Motor neuron (in vitro differentiated cells): ENCODE results near the gene SAMD15. TPM values are rescaled to one million over a fixed set of nuclear protein-coding genes. Genes with fewer than 3 reads are reported as not detected.

Experiments
- ATAC-seq, 8 experiments: fragments of 200-7000 bp; cut with Tn5 transposase; replicated peaks in 6 of 8; 2 replicates each; pipeline ENCODE4 v1.8.0; 2021; ENCODE audit warnings: mild to moderate bottlenecking in 8 of 8, moderate library complexity in 8 of 8
- H3K27ac ChIP-seq, 2 donors: fragments of 250-450 bp; sonication (Bioruptor Pico); 2 replicates each; pipeline ENCODE4 v1.9.0; 2021; ENCODE audit warnings: antibody characterized with exemption in 2 of 2, mild to moderate bottlenecking in 2 of 2, moderate library complexity in 1 of 2
- H3K4me1 ChIP-seq, 2 donors: fragments of 250-450 bp; sonication (Bioruptor Pico); replicated peaks in 1 of 2; 2 replicates each; pipeline ENCODE4 v1.6.1; 2021; ENCODE audit warnings: antibody characterized with exemption in 2 of 2, mild to moderate bottlenecking in 2 of 2, moderate library complexity in 1 of 2
- H3K4me3 ChIP-seq, 5 donors: fragments of 250-450 bp; sonication (Bioruptor Pico); 2 replicates each; pipeline ENCODE4 v1.9.0; 2021; ENCODE audit warnings: antibody characterized with exemption in 5 of 5, mild to moderate bottlenecking in 5 of 5, moderate library complexity in 4 of 5
- WGBS, 10 experiments: fragments of 450-650 bp; shearing (Covaris generic); methylation state at CpG; one replicate each; pipeline ENCODE4 v1.0.0; 2022; 5-methylcytosine and 5-hydroxymethylcytosine counted together
- in situ Hi-C, 9 experiments: fragments of 400-800 bp; cut with MboI; loops; one replicate each; pipeline ENCODE4 v1.15.0; 2021; ENCODE audit warnings: low sequenced_read_pairs in 9 of 9, low pct_unique_long_range_greater_than_20kb in 2 of 9; ENCODE audit not compliant: unreplicated experiment in 9 of 9
- total RNA-seq, 8 experiments: library from RNA; unstranded; fragments of 300-600 nt; gene quantifications; 2 replicates each; pipeline versions ENCODE4 v1.2.3 to v1.2.4, GENCODE V29; 2022

SAMD15 gene
- total RNA-seq, 8 experiments from 2014 or later = 1.2 to 12.8 (median 3.4) TPM

DNA sequence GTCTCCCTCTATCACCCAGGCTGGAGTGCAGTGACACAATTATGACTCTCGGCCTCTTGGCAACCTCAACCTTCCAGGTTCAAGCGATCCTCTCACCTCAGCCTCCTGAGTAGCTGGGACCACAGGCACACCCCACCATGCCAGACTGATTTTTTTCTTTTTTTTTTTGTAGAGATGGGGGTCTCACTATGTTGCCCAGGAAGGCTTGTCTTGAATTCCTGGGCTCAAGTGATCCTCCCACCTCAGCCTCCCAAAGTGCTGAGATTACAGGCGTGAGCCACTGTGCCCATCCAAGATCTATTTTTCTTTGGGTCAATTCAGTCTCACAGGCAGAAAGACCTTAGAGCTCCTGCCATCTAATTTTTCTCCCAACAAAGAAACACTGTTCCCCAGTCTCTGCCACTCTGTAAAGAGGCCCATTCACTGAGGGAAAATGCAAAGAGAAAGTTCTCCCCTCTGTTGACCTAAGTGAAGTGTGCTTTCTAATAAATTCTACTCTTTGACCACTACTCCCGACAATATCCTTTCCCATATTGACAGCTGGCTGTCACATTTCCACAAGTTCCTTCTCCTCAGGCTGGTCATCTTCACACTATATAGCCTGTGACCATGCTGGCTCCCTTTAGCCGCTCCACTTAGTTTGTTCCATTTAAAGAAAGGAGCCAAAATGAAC, 23.6 kb upstream of the SAMD15 start:
- H3K4me1 ChIP-seq = peaks cover 0 to 3% of the 10 kb centered on the region in 2 donors

DNA sequence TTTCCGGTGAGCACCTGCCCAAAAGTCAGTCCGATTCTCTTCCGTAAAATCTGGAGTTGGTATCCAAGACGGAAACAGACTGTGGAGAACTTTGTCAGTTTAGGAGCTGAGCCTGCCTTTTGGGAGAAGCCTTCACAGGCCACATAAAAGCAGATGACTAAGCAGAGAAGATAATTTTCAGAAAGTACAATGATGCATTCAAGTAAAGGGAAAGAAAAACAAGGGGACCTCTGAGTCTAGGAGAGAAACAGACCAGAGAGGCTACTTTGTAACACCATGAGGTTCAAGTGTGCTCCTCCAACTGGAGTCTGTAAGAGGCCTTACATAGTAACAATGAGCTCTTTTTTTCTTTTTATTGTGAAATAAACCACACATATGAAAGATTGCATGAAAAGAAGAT, 21.4 kb upstream of the SAMD15 start:
- no peak for ATAC-seq
- Histone ChIP-seq H3K4me3 (no peak overlapping the region), H3K27ac (no peak overlapping the region), H3K4me1 (peaks cover 0 to 3% of the 10 kb centered on the region in 2 donors)
- WGBS, 10 experiments = 91 to 100% (median 100%) methylated on average over 1 to 4 of the region's 4 CpGs; no CpG with 5 or more reads in 1 of the 10 experiments
- in situ Hi-C loops = no loop called here

More for the DNA sequence above, 23.6 kb upstream of the SAMD15 start:
- in situ Hi-C loops = no loop called here
- 78 to 100% (median 93%) methylated on average over 2 to 5 of the region's 5 CpGs; no CpG with 5 or more reads in 2 of the 10 experiments for WGBS, 10 experiments
- no peak overlapping the region for H3K4me3 ChIP-seq
- no peak overlapping the region for H3K27ac ChIP-seq
- ATAC-seq = no peak

DNA sequence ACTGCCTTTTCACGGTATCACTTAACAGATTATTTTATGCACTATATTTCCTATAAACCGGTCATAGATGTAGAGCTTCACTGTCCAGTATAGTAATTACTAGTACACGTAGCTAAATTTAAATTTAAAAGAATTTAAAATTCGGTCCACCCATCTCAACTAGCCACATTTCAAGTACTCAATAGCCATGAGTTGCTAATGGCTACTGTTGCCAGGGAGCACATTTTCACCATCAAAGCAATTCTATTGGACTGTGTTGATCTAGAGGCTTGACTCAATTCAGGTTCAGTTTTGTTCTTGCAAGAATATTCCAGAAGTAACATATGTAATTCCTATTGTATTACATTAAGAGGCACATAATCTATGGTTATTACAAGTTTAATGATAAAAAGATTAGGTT, 20.3 kb upstream of the SAMD15 start:
- 53 to 83% (median 70%) methylated on average over 1 to 4 of the region's 4 CpGs; no CpG with 5 or more reads in 1 of the 10 experiments for WGBS, 10 experiments
- Histone ChIP-seq H3K27ac (no peak overlapping the region), H3K4me3 (no peak overlapping the region), H3K4me1 (peaks cover 0 to 3% of the 10 kb centered on the region in 2 donors)
- peak in 4 of 8 experiments; percentile 13 to 93 (median 72) for ATAC-seq
- in situ Hi-C loops = no loop called here

DNA sequence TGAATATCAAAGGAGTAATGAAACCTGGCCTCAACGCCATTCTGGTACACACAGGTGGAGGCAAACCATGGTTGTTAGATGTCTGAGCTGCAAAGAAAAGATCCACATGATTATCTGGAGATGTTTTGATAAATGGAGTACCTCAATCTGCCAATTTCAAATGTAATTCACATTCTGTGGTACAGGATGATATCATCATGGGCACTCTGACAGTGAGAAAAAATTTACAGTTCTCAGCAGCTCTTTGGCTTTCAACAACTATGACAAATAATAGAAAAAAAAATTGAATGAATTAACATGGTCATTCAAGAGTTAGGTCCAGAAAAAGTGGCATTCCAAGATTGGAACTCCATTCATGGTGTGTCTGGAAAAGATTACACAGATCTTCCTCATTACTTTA, 17.6 kb upstream of the SAMD15 start:
- ATAC-seq = no peak
- WGBS, 10 experiments = 33 to 100% (median 63%) methylated on average over 1 of the region's 1 CpG; no CpG with 5 or more reads in 5 of the 10 experiments
- no peak overlapping the region for H3K4me3 ChIP-seq
- in situ Hi-C loops = no loop called here
- H3K4me1 ChIP-seq = peaks cover 0 to 3% of the 10 kb centered on the region in 2 donors
- H3K27ac ChIP-seq = no peak overlapping the region

- in situ Hi-C loops = no loop called here
- no peak overlapping the region for H3K27ac ChIP-seq
- no peak for ATAC-seq
- no peak overlapping the region for H3K4me3 ChIP-seq
- 67 to 100% (median 90%) methylated on average over 1 to 3 of the region's 3 CpGs; no CpG with 5 or more reads in 3 of the 10 experiments for WGBS, 10 experiments
- no peaks in the 10 kb centered on the region for H3K4me1 ChIP-seq
These were observed 13.0 kb upstream of the SAMD15 start for GRCh38 chr14:77364146-77364545.

DNA sequence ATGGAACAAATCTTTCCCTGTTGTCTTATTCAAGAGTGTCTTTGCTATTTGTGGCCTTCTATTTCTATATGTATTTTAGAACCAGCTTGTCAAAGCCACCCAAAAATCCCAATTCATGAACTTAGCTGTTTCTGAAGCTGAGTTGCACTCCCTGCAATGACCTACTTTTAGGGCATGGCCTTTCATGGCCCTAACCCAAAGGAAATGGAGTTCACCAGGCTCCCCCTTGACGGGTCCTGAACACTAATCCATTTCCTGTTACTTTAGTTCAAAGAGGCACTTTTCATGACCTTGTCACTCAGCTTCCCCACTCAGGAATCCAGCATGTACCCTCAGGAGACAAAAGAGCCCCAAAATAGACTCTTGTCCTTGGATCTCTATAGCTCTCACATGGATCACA, 7.9 kb upstream of the SAMD15 start:
- H3K4me1 ChIP-seq = peaks cover 0 to 6% of the 10 kb centered on the region in 2 donors
- no peak for ATAC-seq
- no peak overlapping the region for H3K4me3 ChIP-seq
- 67 to 100% (median 86%) methylated on average over 1 of the region's 1 CpG; no CpG with 5 or more reads in 5 of the 10 experiments for WGBS, 10 experiments
- no peak overlapping the region for H3K27ac ChIP-seq
- in situ Hi-C loops = no loop called here

- in situ Hi-C loops = no loop called here
- Histone ChIP-seq H3K4me1 (peaks cover 7 to 16% of the 10 kb centered on the region in 2 donors), H3K4me3 (no peak overlapping the region), H3K27ac (no peak overlapping the region)
- no peak for ATAC-seq
- 7 to 70% (median 47%) methylated on average over 2 to 4 of the region's 4 CpGs for WGBS, 10 experiments
These were observed 4.8 kb upstream of the SAMD15 start for GRCh38 chr14:77372304-77372841.

DNA sequence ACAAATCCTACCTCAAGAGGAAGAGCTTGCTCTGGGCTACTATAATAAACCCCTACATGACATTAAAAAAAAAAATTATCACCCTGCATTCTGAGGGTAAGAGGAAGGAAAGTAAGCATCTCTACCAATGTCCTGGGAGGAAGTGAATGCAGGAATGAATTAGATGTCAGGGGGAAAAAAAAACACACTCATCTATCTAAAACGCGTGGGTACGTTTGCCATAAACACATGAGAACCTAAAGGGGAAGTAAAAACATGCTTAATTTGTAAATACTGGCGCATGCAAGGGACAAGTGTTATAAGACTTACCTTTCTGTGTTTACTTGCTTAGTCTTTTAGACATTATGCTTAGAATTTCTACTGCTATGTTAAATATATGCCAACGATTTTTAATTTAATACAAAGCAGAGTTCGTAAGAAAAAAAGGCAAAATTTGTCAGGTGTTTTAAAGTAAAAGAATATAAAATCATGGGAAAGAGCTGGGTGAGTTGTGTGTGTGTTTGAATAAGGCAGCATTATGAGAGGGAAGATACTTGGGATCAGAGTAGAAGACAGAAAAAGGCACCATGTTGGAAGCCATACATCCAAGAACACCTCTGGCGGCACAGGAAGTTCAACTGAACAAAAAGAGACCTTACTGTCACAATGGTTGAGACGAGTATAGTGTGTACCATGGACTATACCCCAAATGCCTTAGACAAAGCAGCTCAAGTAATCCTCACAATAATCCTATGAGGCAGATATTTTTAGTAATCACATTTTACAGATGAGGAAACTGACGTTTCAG, 1.8 kb upstream of the SAMD15 start:
- 70 to 93% (median 88%) methylated on average over 4 to 8 of the region's 9 CpGs for WGBS, 10 experiments
- no peak for ATAC-seq
- peak overlapping the region; percentile 84 to 96 (median 91) for H3K4me3 ChIP-seq
- in situ Hi-C loops = no loop called here
- H3K27ac ChIP-seq = peak overlapping the region in 1 of 2 donors; percentile 83
- H3K4me1 ChIP-seq = peaks cover 11 to 20% of the 10 kb centered on the region in 2 donors

- peak; percentile 21 to 41 (median 30) for ATAC-seq
- 0 to 51% (median 9%) methylated on average over 1 to 9 of the region's 24 CpGs; no CpG with 5 or more reads in 2 of the 10 experiments for WGBS, 10 experiments
- Histone ChIP-seq H3K27ac (peak overlapping the region; percentile 83), H3K4me1 (peaks cover 11 to 20% of the 10 kb centered on the region in 2 donors), H3K4me3 (peak overlapping the region; percentile 84 to 96 (median 91))
- in situ Hi-C loops = no loop called here
These were observed 1.0 kb upstream of the SAMD15 start for GRCh38 chr14:77375973-77376770.

GRCh38 chr14:77377502-77377844, 294 bp downstream of the SAMD15 start:
- peak overlapping the region; percentile 84 to 96 (median 91) for H3K4me3 ChIP-seq
- ATAC-seq = peak in 4 of 8 experiments; percentile 1 to 12 (median 8)
- in situ Hi-C loops = no loop called here
- WGBS, 10 experiments = 0 to 20% (median 9%) methylated on average over 1 to 8 of the region's 10 CpGs; no CpG with 5 or more reads in 1 of the 10 experiments
- H3K27ac ChIP-seq = peak overlapping the region; percentile 83
- H3K4me1 ChIP-seq = peaks cover 11 to 16% of the 10 kb centered on the region in 2 donors

GRCh38 chr14:77378701-77379100, 1.5 kb downstream of the SAMD15 start:
- no peak for ATAC-seq
- 68 to 100% (median 93%) methylated on average over 2 to 6 of the region's 6 CpGs for WGBS, 10 experiments
- H3K4me1 ChIP-seq = peaks cover 11 to 14% of the 10 kb centered on the region in 2 donors
- H3K27ac ChIP-seq = no peak overlapping the region
- no peak overlapping the region for H3K4me3 ChIP-seq
- in situ Hi-C loops = no loop called here

- no peak overlapping the region for H3K27ac ChIP-seq
- H3K4me3 ChIP-seq = no peak overlapping the region
- in situ Hi-C loops = no loop called here
- no peak for ATAC-seq
- no peaks in the 10 kb centered on the region for H3K4me1 ChIP-seq
- 76 to 95% (median 80%) methylated on average over 2 to 4 of the region's 4 CpGs; no CpG with 5 or more reads in 5 of the 10 experiments for WGBS, 10 experiments
These were observed 13.0 kb downstream of the SAMD15 start for GRCh38 chr14:77390188-77390587.
